EL (cell line): Measurements from ENCODE around the gene MYL2.

Experiments
- DNase-seq: peaks from one replicate; pipeline ENCODE4 v3.0.0-alpha.2; 2016

MYL2 gene

GRCh38 chr12:110888256-110888991 lies 32.0 kb downstream of the MYL2 start:
- no peak for DNase-seq

DNA sequence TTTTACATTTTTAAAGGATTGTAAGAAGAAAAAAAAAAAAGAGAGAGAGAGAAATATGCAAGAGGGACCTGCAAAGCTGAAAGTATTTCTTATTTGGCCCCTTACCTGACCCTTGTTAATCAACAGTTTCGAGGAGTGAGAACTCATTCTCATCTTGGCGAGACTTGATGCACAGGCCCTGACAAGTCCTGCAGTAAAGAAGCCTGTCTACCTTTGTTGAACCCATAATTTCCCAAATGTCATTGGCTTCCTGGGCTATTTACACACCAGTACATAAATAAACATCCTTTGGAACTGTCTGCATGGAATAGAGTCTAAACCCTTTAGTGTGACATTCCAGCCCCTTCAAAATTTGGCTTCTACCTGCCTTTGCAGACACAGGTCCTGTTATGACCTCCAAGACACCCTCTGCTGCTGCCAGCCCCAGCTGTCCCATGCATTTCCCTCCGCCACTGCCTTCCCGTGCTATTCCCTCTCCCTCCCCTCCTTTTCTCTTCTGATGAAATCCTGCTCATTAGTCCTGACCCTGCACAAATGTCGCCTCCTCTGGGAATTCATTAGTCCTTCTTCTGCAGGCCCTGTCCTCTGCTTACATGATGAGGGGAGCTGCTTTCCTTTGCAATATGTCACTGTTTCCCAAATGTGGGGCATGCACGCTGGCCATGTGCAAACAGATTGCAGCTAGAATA lies 35.1 kb downstream of the MYL2 start:
- no peak for DNase-seq

- DNase-seq, result no peak
Observed at GRCh38 chr12:110883251-110883650, 37.1 kb downstream of the MYL2 start.

- no peak for DNase-seq
Observed at GRCh38 chr12:110880651-110881050, 39.7 kb downstream of the MYL2 start.

GRCh38 chr12:110874781-110875180 lies 45.6 kb downstream of the MYL2 start:
- DNase-seq, result no peak

DNA sequence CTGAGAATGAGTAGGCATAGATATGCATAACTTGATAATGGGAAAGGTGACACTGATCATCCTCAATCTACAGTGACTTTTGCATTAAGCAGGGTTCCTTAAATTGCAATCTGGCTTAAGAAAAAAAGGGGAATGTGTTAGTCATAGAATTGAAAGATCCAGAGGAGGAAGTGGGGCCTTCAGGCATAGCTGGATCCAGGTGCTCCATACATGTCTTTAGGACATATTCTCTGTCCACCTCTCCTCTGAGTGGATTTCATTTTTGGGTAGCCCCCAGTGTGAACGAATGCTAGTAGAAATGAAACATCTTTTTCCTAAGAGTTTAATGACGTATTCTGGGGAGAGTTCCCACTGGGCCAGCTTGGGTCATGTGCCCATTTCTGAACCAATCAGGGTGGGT lies 46.0 kb downstream of the MYL2 start:
- DNase-seq, result no peak

GRCh38 chr12:110872100-110872499 lies 48.3 kb downstream of the MYL2 start:
- no peak for DNase-seq

GRCh38 chr12:110869803-110870202 lies 50.6 kb downstream of the MYL2 start:
- no peak for DNase-seq

DNA sequence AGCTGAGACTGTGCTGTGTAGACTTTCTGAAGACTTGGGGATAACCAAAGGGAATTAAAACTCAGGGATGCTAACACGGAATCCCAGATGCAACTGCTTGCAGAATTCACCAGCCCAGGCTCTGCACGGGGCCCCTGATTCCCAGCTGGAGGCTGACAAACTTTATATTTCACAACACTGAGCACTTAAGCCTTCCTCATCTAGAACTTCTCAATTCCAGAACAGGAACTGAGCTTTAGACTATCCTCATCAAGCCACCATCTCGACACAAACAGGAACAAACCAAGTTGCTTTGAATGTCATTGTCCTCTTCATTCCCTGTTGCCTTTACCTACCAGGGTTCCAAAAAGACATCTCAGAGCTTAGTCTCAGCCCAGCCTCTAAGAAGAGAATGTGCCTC lies 51.4 kb downstream of the MYL2 start:
- DNase-seq, result no peak

- no peak for DNase-seq
Observed at GRCh38 chr12:110865521-110865920, 54.9 kb downstream of the MYL2 start.

DNA sequence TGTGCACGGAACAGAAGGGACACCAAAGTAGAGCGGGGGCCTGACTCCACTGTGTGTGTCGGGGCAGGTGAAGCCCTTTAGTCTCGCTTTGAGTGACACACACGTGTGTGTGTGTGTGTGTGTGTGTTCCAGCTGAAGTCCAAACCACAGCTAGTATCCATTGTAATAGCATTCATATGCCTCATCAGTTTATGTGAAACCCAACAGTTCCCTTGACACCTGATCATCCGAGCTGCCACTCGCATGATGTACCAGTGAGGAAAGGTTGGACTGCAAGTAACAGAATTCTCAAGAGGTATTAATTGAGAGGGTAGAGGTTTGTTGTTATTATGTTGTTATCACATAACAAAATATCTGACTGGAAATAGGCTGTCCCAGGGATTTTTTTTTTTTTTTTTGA lies 57.2 kb downstream of the MYL2 start:
- DNase-seq, result no peak

GRCh38 chr12:110862329-110862728 lies 58.0 kb downstream of the MYL2 start:
- no peak for DNase-seq

DNA sequence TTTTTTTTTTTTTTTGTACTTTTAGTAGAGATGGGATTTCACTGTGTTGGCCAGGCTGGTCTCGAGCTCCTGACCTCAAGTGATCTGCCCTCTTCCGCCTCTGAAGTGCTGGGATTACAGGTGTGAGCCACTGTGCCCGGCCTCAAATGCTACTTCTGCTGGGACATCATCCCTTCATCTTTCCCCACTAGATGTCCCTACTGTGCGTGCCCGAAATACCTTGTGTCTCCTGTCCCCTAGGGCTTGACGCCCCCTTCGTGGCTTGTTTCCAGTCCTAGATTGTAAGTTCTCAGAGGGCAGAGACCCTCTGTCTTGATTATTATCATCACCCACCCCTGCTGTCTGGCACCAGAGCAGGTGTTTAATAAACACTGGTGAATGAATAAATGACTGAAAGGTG lies 58.6 kb downstream of the MYL2 start:
- no peak for DNase-seq
